GM21360 (cell line): ENCODE data around the gene GET4.
A peak's percentile ranks its signal among the peaks of the same experiment; 100 is the strongest.

Experiments
- ATAC-seq: cut with Tn5 transposase; IDR thresholded peaks from one replicate; pipeline ENCODE4 v1.9.1; 2021; ENCODE audit warnings: mild to moderate bottlenecking, moderate library complexity; ENCODE audit not compliant: unreplicated experiment

Gene GET4, protein sequence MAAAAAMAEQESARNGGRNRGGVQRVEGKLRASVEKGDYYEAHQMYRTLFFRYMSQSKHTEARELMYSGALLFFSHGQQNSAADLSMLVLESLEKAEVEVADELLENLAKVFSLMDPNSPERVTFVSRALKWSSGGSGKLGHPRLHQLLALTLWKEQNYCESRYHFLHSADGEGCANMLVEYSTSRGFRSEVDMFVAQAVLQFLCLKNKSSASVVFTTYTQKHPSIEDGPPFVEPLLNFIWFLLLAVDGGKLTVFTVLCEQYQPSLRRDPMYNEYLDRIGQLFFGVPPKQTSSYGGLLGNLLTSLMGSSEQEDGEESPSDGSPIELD

DNA sequence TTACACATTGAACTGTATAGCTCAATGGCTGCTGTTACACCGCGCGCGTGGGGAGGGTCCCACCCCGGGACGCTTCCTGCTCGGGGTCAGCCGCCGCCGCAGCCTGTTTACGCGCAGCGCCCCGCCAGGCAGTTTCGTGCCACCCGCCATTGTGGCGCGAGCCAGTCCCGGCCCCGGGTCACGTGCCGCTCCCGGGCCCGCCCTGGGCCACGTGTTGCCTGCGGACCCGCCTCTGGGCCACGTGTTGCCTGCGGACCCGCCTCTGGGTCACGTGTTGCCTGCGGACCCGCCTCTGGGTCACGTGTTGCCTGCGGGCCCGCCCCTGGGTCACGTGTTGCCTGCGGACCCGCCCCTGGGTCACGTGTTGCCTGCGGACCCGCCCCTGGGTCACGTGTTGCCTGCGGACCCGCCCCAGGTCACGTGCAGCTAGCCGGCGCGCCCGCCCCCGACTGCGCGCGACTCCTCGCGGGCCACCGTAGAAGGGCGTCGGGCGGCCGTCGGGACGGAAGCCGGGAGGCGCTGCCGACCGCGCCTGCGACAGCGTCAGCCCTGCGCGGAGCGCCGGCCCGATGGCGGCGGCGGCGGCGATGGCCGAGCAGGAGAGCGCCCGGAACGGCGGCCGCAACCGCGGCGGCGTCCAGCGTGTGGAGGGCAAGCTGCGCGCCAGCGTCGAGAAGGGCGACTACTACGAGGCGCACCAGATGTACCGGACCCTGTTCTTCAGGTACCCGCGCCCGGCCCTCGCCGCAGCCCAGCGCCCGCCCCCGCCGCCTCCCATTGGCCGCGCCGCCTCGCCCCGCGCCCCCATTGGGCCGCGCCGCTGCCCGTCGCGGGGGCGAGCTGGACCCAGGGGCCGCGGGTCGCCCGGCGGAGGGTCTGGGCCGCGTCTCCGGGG is at the start of gene GET4:
TSS of gene GET4 (plus strand) at position 478 of the 895 bp plus-strand sequence. CDS start at position 570, 92 bp downstream.
- ATAC-seq: peak; percentile 68

DNA sequence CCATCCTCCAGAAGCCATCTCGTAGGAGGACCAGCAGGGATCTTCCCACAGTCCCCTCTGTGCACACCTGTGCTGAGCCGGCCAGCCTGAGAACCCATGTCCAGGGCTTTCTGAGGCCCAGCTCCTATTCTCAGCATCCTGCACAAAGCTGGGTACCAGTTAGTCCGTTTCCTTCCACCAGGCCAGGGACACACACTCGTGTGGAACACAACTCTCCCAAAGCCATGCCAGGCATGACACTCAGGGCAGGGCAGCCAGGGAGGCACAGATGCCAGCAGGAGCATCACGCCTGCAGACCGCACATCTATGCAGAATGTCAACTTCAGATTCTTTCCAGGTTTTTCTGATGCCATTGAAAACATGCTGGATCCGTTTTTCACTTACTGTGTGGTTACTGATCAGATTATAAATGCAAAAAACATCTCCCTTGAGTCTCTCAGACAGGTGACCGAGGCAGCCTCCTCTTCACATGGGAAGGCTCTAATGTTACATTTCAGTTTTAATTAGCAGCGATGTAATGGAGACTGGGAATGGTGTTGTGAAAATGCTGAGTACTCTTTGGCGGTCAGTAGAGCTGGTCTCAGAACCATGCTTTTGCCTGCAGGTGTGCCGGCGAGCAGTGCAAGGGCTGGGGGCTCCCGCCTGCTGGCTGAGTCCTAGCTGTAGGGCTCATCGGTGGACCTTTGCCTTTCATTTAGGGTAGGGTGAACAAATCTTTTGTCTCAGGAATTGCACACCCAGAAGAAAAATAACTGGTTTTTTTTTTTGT is 47.4 kb upstream of the GET4 start:
- ATAC-seq: no peak

DNA sequence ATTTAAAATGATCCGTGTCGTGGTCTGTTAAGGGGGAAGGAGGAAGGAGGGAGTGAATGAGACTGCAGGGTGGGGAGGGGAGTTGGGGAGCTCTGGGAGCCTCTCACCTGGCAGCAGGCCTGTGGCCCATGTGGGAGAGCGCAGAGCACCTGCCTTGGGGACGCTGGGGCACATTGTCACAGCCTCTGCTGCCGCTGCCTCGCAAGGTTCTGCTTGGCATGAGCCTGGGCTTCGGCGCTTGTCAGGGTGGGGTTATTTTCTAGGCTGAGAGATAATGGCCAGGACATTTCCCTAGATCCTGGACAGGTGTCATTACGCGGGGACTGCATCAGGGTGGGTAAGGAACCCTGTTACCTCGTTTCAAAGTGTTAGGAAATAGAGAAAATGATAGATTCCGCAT is 46.3 kb upstream of the GET4 start:
- no peak for ATAC-seq

DNA sequence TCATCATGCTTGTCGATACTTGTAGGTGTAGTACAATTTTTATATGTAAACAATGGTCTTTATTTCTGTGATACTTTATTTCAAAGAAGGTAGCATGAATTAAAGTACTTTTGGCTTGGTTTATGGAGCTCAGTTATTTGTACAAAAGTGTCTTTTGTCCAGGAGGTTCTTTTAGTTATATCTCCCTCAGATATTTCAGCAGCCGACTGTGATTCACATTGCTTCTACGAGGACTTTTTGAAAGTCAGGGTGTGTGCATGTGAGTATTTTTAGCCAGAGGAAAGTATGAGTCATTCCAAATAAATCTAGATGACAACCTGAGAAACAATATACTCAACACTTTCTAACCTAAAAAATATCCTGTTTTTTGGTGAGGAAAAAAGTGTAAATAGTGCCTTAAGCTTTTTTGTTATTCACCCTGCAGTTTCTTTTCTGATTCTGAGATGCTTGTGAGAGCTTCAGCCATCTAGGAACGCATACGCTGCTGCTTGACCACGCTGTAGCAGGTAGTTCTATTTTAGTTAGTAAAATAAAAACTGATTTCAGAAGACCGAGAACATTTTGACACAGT is 44.7 kb upstream of the GET4 start:
- peak; percentile 54 for ATAC-seq

DNA sequence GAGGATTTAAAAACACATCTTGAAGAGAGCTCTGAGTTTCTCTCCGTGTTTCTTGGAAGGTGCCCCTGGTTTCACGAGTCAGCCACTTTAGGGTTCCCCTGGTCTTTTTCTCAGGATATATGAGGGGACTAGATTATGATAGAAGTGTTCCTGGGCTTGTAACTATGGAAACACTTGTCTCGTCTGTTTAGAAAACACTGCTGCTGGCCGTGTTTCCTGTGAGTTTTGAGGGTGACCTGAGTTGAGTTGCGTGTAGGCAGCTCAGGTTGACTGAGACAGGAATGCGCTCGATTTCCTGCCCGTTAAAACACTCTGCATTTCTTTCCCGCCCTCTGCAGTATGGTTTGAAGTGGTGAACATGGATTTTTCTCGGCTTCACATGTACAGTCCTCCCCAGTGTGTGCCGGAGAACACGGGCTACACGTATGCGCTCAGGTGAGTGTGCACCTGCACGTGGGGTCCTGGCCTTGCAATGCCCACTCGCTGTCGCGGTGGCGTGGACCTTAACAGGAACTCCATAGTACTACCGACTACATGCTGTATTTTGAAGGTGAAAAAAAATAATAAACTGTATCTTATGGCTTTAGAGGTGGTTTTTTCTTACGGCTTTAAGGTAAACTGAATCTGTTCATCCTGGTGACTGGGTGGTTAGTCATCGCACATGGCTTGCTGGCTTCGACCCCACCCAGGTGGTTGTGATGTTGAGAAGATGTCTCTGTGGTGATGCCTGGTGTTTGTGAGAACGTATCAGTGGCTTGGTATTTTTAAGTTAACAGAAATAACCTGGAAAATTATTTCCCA is 44.0 kb upstream of the GET4 start, which contains the start of gene SUN1:
TSS of gene SUN1 (plus strand) at position 310 of the 801 bp plus-strand sequence. CDS start at position 359, 49 bp downstream.
- peak; percentile 49 for ATAC-seq

DNA sequence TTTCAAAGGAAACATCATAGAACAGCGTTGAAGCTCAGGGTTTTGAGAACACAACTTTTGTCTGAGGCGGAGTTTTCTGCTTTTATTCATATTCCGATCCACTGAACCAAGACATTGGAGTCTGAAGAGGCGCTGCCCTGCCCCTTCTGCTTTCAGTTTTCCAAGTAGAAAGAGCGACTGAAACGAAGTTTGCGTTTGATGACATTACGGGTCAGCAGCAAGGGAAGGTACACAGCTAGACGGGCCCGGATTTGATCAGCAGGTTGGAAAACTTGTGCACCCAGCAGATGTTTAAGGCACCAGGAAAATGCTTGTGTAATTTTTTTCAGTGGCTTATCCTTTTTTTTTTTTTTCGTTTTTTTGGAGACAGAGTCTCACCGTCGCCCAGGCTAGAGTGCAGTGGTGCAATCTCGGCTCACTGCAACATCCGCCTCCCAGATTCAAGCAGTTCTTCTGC is 43.4 kb upstream of the GET4 start:
- ATAC-seq: no peak

DNA sequence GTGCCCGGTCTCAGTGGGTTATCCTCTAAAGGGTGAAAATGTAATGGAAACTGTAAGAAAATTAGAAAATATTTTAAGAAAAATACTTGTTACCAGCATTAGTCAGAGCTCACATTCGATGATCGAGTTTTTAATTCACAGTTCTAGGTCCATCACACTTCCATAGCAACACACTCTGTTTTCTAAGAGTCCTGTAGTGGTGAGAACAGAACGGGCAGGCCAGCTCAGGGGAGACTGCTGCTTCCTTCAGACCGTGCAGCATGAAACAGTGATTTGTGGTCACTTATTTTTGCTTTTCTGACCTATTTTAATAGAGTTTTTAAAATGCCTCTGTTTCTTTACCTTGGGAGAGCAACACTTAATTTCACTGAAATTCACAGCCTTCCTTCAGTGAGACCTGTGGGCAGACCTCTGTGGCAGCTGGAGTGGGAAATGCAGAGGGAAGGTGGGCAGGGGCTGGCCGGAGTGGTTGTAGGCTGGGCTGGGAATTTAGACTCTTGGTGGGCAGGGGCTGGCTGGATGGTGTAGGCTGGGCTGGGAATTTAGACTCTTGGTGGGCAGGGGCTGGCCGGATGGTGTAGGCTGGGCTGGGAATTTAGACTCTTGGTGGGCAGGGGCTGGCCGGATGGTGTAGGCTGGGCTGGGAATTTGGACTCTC is 42.6 kb upstream of the GET4 start:
- no peak for ATAC-seq

DNA sequence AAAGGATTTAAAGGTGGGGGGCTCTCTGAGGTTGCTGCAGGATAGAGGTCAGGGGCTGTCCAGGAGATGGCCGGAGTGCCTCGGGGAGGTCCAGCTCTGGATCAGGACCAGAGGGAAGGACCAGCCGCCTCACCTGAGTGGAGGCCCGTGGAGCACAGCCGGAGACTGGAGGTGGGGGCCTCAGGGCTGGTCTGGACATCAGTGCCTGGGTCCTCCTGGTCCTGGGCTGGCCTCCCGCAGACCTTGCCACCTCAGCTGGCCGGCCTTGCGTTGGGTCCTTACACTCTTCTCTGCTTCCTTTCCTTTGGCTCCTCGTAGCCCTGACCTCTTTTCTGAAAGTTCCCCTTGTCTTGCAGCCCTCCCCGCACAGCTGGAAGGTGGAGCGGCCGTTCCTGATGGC is 42.1 kb upstream of the GET4 start:
- ATAC-seq: no peak

DNA sequence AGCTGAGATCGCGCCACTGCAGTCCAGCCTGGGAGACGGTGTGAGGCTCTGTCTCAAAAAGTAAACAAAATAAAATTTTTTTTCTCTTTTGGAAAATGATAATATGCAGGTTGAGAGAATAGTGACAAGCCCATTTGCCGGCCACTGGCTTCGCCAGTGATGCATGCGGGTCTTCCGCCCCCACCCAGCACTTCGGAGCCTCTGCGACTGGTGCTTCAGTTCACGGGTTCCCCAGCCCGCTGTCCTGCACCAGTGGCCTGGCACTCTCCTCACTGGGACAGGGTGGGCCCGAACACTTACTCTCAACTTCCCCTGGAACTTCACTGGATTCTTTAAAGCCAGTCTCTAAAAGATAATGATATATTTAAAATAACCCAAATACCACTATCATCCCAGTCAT is 41.3 kb upstream of the GET4 start:
- no peak for ATAC-seq

DNA sequence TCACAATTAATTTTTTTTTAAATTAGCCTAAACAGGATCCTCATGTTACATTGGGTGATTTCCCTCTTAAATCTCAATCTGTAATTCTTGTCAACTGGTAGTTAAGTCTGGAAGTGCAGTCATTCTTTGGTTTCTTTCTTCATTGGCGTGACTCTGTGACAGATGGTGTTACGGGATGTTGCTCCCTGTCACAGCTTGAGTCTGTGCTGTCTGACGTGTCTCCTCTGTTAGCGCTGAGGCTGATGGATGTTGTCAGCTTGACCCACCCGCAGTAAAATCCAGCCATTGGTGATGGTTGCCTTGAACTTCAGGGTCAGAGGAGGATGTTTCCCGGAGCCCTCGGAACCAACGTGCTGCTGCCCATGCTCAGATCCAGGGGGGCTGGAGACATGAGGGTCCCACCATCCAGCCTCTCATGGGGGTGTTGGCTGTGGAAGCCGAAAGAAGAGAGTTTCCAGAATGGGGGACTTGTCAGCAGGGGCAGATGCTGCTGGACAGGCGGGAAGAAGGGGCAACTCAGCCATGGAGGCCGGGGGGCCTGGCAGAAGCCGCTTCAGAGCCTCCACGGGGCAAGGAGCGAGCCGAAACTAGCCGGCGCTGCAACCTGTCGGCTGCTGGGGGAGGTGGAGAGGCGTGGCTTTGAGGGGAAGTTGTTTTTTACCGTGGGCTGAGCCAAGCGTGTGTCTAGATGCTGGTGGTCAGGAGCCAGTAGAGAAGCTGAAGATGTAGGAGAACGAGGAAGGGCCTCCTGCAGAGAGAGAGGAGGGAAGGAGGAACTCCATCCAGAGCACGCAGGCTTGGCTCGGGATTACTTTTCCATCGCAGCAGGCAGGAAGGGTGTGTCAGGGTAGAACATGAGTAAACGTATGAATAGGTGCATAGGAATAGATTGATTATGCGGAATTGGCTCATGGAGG is 40.6 kb upstream of the GET4 start:
- no peak for ATAC-seq

DNA sequence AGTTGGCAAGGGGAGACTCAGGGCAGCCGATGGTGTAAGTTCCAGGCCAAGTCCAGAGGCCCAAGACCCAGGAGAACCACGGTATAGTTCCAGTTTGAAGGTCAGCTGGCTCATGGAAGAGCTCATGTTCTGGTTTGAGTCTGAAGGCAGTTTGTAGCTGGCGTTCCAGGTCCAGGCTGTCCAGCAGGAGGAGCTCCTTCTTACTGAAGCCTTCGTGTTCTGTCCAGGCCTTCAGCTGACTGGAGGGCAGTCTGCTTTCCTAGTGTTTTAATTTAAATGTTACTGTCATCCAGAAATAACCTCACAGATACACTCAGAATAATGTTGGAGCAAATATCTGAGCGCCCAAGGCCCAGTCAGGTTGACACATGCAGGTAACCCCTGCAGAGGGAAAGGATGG is 39.9 kb upstream of the GET4 start:
- no peak for ATAC-seq

DNA sequence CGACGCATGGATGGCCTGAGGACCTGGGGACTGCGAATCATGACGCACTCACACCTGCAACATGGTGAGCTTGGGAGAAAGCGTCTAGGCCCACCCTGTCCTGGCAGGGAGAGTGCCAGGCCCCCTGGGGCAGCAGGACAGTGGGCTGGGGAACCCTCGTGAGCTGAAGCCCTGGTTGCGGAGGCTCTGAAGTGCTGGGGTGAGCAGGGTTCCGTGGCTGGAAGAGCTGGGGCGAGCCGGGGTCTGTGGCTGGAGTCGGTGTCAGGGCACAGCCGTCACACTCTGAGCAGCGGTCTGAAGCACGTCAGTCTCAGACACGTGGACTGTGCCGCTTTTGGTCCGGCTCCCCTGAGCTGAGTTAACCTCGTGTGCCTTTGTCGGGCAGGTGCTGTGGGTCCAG is 39.4 kb upstream of the GET4 start:
- no peak for ATAC-seq

DNA sequence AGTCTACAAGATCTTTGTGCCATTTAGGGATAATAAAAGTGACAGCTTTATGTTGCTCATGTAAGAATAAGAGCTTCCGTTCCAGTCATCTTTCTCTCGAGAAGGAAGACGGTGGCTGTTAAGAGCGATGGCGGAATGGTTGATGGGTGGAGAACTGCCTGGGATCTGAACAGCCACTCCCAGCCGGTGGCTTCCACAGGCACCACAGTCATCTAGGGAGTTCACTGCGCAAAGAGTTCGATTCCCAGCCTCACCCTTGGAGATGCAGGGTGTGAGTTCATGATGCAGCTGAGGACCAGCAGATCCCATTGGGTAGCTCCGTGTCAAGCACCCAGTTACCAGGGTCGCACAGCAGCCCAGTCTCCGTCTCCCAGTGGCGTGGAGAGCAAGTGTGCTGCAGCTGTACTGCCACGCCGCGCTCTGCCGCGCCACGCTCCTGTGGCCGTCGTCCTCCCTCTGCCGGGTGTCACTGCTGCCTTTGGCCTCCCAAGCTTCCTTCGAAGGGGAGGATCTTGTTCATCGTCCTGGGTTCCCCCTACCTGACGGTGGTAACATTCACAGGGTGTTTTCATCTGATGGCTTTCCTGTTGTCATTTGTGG is 36.3 kb upstream of the GET4 start:
- no peak for ATAC-seq

DNA sequence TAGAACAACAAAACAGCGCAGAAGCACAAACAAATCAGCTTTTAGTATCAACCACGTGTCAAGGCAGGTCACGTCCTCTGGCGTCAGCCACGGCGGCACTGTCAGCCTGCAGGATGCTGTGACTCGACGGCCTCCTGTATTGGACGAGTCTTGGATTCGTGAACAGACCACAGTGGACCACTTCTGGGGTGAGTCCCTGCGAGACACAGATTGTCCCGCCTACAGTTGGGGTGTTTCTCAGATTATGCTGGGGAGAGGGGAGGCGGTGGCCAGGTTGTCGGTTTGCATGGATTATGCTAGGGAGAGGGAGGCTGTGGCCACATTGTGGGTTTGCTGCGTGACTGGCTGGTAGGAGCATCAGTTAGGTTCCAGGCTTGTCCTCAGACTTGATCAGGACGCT is 34.4 kb upstream of the GET4 start:
- ATAC-seq: no peak

DNA sequence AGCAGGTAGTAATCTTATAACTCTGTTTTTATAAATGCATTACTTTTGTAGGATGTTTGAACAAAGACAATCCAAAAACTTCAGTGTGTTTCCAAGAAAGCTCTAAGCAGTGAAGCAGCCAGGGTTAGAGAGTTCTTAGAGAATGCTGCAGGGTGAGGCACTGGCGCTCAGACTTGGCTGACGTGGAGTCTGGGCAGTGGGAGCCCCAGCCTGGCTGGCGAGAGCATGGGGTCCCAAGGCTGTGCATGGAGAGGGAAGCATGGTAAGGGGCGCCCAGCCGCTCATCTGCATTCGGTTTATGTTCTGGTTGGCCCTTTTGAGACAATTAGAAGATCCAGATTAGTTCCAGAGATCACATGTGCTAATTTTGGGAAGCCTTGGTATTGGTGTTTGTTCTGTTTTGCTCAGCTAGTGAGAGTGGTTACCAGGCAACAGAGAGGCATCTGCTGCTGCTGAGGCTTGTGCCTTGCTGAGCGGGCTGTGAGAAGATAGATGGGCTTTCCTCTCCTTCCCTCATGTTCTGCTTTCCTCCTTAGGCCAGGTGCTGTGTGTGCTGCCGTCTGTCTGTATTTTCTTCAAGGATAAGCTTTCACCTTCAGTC is 33.8 kb upstream of the GET4 start:
- ATAC-seq: no peak

DNA sequence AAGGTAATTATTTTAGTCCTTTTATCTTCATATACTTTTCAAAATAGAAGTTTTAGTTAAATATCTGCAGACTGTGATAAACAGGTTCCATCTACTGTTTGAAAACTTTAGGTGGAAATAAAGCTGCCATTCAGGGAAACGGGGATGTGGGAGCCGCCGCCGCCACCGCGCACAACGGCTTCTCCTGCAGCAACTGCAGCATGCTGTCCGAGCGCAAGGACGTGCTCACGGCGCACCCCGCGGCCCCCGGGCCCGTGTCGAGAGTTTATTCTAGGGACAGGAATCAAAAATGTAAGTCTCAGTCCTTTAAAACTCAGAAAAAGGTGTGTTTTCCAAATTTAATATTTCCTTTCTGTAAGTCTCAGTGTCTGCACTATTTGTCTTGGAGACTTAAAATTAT is 33.1 kb upstream of the GET4 start:
- ATAC-seq: no peak

DNA sequence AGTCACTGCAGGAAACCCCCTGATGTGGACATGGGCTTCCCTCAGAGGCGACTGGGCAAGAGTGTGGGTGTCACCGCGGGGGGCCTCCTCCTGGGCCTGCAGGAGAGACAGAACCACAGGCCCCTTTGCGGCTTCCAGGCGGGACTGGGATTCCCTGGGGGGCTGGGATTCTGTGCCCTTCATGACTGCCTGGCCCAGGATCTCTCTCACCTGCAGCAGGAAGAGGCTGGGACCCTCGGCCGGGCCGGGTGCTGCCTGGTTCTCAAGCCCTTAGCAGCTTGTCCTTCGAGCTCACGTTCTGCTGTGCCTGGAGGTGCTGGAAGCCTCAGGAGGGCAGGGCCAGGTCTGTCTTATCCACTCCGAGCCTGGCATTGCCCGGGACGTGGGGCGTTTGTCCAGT is 32.3 kb upstream of the GET4 start:
- no peak for ATAC-seq

DNA sequence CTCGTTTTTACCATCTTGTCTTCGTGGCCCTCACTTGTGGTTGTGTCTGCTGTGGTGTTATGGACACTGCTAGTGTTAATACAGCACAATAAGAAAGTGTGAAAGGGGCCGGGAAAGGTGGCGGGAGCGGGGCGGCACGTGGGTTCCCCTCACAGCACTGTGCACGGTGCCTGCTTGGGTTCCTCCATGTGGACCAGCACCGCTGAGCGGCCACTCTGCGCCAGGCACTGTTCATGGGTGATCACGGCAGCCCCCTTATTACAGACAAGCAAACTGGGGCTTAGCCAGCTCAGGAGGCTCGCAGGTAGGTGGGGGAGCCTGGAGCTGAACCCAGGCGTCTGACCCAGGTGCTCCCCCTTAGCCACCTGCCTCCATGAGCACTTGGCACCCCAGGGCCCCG is 31.8 kb upstream of the GET4 start:
- no peak for ATAC-seq
